ENCODE measurements around the gene REN.

REN gene

DNA sequence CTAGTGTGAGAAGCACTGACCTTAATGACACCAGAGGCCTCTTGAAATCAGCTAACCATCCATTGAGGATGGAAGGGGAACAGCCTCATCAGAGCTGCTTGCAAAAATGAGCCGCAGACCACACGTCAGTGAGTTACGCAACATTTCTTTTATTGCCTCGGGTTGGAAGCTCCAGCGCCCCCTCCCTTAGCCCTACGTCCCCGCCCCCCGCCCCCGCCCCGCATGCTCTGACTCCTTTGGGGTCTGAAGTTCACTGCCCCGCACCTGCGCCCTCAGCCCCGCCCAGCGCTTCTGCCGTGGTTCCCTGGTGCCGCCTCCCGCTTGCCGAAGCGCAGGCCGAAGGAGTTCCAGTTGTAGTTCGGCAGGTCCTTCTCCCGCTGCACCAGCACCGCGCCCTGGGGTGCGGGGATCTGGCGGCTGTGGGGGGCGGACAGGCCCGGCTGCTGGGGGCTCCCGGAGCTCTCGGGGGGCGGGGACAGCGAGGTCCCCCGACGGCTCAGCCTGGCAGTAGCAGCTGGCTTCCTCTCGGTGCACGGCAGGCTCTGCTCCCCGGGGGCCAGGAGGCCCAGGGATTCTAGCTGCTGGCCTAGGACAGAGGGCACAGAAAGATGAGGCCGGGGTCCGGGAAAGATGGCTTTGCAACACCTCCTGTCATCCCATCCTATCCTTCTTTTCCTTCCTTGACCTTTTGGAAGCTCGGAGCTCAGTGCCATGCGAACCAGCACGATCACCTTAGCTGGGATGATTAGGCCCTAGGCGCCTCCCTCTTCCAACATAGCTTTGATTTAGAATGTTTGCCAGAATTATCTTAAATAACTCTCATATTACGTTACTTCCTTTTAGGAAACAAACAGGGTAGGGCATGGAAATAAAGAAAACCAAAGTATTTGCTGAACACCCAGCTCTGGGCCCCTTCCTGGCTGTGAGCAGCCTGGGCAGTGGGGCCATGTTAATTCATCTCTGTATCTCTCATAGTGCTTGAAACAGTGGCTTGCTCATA lies 24.4 kb upstream of the REN start:
- no peak for DNase-seq

DNA sequence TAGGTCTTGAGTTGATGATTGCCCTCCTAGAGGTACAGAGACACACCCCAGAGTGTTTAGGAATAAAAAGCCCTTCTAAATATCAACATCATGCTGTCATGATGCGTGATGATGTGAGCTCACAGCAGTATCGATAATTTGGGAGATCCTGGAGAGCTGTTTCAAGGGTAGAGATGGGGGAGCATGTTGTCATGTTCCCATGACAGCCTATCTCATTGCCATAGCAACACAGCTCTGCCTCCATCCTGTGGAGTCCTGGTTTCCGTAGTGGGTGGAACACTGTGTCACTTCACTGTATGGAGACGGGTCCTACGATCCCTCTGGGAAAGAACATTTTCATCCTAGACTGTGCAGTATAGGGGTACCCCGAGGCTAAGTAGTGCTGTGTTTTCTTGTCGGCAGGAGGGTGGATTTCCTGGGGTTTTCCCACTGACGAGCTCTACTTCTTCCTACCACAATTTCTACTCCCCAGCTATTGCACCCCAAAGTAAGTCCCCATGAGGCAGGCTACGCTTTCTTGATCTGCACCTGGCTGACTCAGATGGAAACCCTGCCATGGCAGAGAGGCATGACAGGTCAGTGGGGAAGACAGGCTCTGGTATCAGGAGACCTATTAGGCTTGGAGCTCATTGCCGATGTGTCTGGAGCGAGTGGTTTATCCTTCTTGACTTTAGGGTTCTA lies 23.0 kb upstream of the REN start:
- no peak for DNase-seq

DNA sequence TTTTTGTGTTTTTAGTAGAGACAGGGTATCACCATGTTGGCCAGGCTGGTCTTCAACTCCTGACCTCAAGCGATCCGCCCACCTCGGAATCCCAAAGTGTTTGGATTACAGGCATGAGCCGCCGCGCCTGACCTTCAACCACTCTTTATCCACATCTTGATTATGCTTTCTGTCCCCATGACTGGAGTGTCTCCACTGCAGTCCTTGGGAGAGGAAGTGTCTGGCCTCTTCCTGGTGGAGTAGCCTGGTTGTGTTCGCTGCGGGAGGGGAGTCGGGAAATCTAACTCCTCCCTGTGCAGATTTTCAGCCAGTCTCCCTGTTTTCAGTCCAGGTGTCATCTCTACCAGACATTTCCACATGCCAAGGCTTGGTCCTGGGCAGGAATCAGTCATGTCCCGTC lies 20.5 kb upstream of the REN start:
- DNase-seq = no peak

DNA sequence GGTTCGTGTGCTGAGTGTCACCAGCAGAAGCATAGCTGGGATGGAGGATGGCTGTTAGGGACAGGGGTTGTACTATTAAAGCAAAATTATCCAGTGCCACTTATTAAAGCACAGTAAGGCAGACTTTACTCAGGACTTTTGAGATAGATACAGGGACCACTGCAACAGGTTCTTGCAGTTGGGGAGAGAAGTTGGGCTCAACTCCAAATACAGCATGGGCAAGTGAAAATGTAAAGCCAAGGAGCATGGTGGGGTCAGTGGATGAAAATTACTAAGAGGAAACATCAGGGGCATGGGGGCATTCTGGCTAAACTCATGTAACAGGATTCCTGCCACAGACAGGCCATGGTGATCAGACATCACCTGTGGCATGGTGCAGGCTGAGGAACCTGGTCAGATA lies 15.0 kb upstream of the REN start:
- no peak for DNase-seq

DNA sequence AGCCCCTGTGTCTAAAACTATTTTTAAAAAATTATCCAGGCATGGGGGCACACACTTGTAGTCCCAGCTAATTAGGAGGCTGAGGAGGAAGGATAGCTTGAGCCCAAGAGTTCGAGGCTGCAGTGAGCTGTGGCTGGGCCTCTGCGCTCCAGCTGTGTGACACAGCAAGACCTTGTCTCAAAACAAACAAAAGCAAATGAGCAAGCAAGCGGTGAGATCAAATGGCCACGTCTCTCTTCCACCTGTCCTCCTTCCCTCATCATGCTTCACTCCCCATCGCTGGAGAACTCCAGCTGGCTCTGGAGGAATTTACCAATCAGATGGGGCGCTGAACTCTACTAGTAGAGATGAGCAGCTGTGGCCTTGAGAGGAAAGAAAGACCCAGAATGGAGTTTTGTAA lies 14.0 kb upstream of the REN start:
- DNase-seq = no peak

DNA sequence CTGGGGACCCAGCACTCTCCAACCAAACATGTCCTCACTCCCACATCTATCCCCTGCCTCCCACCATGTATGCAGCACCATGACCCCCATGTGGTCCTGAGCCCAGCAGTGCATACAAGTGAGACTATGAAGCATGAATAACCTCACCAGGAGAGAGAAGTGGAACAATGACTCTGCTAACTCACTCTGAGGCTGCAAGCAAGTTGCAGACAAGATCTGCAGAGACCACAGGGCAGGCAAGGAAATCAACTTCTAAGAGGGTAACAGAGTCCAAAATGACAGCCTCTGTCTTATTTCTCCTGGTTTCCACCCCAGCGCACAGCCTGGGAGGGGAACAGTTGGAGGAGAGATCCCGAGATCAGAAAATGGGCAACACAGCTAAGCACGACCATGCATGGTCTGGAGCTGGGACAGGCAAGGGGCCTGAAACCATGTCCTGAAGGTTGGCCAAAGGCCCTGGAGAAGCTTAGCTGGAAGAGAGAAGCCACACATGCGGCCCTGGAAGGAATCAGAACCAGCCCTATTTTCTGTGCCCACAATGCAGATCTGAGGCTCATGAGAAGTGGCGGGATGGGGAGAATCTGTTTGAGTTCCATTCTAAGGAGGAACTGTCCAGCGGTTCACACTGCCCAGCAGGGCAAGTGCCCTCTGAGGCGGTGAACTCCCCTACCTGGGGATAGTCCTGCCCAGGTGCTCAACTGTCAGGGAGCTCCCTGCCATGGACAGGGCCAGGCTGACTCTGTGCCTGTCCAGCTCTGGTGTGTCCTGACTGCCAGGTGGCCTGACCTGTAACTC lies 12.5 kb upstream of the REN start:
- DNase-seq = no peak

DNA sequence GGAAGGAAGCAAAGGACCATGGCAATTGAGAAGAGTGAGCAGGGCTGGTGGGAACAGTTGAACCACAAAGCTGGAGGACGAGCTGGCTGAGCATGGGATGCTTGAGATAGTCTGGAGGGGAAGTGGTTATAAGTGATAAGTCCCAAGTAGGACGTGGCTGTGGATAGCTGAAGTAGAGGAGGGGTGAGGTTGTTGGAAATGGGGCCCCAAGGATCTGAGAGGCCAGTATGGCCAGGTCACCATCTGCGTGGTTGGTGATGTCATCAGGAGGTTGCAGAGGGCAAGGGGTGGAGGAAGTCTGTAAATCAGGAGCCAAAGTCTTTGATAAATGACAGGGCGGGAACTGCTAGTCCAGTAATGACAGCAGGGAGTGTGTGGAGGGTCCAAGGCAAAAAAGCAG lies 11.0 kb upstream of the REN start:
- DNase-seq = no peak

DNA sequence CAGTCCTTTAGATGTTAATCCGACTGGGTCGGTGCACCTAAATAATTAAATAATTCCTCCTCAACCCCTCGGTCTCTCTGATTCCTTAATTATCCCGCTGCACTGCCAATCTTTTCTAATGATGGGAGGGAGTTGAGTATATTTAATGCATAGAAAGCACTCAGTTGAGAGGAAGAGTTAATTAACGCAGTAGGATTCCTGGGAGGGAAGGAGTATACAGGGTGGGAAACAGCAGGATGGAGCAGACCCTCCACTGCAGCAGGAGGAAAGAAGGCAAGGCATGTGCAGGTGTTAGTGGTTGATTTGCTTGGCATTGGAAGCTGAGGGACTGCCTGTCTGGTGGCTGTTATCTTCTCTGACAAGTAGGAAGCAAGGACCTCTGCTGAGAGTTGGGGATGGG lies 9.9 kb upstream of the REN start:
- DNase-seq = no peak

DNA sequence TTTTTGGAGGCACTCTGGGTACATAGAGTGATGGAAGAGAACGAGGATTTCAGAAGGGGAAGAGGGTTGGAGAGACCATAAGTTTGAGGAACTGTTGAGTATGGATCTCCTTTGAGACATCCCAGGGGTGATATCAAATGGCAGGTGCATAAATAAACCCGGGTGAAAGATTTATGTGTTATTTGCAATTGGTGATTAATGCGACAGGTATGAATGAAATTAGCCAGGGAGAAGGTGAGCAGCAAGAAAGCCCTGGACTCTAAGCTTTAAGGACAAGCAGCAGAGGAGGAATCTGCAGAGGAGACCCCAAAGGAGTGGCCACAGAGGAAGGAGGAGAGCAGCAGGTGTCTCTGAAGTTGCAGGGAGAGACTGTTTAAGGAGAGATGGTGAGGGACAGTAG lies 8.8 kb upstream of the REN start:
- no peak for DNase-seq

DNA sequence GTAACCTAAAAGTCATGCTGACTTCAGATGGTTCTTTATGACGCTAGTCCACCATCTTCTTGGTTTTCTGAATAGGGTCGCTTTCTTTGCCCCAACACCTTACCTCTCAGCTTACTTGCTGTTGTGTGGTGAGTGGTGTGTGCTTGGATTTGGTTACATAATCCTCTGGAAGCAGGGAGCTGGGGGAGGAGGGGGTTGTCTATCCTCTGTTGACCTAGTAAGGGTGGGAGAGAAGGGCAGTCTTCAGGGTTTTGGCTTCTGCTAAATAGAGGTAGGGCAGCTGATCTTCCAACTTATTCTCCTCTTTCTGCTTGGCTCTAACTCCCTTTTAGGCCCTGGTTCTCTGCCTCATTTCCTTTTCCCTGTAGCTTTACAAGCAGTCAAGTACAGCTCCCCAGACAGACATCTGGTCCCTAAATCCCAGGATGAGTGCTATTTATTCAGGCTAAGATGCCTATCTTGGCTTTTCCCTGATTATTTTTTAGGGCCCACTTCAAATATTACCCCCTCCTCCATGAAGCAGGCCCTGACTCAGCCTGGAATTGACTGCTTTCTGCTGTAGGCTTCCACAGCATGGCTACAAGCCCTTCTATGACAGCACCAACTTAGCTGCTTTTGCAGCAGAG lies 6.4 kb upstream of the REN start:
- no peak for DNase-seq

DNA sequence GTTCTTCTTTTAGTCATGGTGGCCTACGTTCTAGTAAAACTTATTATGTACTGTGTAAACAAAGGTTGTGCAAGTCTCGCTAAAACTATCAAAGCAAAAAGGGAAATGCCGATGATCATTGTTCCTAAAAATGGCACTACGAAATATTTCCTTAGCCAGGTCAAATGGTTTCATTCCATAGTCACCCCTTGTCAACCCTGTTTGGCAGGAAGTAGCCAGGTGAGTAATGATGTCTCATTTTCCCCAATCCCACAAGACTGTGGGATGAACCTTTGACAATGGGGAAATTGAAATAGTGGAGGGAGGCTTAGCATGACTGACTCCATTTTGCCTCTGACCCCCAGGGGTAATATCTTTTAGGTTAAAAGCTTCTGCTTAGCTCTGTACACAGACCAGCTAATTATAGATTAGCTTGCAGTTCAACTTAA lies 5.6 kb upstream of the REN start:
- DNase-seq = no peak

DNA sequence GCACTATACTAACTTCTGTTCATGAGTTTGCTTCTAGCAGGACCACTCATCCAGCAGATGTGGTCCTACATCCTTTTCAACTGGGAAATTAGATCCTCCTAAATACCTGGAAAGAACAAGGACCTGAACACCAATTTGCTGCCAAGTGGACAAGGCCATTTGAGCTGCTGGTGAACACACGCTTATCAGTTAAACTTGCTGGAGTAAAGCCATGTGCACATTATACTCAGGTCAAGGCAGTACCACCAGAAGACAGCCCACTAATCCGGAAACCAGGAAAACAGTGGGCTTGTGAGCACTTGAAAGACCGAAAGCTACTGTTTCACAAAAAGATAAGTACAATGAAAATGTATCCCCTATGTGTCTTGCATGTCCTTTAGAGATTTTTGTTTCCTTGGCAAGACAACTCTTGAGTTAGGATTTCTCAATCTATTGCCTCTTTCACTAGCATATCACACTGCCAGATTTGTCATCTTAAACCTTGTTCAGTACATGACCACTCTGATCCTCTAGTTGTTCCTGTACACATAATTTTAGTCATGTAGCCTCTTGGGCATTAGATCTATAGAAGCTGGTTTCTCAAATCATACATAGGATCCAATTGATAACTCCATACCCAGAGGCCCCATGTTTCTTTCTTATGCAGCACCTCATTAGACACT lies 4.5 kb upstream of the REN start:
- DNase-seq = no peak

DNA sequence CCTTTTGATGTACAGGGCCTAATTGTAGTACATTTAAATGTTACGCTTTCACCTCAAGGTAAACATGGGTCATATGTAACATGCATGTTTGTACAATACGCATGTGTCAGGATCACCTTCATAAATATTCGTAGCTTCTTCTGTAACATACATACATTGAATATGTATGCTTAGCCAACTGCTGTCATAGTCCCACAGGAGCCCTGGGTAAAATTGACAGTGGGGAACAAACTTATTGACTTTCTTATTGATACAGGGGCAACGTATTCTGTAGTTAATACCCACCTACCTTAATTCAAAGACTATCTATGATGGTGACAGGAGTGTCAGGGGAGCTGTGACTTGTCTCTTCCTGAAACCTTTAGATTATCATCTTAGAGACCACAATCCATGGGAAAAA lies 3.7 kb upstream of the REN start:
- no peak for DNase-seq

DNA sequence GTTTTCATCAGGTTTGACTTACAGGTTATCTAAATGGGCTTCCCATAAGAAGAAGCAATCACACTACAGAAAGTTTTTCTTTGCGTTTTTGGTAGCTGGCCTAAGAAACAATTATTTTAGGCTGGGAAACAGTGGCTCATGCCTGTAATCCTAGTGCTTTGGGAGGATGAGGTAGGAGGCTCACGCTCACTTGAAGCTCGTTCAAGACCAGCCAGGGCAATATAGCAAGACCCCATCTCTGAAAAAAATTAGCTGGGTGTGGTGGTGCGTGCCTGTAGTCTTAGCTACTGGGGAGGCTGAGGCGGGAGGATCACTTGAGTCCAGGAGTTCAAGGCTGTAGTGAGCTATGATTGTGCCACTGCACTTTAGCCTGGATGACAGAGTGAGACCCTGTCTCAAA lies 1.6 kb upstream of the REN start:
- DNase-seq = no peak

DNA sequence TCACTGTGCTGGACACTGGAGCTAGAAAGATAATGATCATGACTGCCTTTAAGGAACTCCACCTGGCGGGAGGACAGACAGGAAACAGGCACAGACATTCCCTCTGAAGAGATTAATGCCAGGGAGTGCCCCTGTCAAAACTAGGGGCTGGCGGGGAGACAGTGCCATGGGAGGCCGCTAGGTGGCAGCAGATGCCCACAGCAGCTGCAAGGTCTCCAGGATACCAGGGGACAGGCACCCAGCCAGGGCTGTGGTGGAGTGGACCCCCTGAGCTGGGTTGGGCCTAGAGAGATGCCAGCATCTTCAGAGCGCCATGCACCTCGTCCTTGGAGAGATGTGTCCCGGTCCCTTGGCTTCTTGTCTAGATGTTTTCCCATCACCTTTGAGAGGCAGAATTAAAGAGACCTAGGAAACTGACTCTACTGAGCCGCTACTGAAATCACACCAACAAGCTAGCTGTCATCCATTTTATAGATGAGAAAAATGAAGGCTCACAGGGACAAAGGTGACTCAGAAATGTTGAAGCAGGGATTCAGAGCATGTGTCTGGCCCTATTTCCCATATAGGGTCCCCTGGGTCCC lies 3.6 kb downstream of the REN start:
- DNase-seq = peak; percentile 44 to 66 (median 54)

DNA sequence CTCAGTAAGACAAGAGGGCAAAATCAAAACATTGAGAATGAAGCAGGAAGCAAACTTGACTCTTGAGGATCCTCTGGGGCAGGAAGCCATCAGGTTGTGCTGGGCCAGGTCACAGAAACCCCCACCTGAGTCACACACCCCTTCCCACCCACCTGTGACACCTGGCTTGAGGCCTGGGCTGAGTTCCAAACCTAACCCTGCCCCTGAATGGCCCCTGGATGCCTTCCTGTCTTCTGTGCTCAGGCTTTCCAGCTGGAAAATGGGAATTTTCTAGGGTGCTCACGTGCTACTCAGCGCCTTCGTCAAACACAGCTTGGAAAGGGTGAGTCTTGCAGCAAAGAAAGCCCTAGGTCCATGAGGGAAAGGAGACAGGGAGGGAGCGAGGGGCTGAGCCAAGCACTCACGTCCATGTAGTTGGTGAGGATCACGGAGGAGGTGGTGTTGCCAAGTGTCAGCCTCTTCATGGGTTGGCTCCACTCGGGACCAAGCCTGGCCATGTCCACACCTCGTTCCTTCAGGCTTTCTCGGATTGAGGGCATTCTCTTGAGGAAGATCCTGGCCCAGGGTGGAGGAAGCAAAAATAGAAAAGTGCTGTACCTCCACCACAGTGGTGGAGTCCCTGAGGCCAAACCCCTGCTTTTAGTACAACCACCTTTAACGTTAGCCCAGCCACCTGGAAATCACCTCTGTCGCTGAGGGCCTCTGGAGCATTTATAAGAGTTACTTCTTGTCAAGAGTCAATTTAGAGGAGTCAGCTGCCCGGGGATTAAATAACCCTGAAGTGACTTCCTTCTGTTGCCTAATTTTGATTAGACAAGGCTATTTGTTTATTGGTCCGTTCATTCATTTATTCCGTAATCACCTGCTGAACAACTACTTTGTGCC lies 4.3 kb downstream of the REN start:
- DNase-seq = no peak

DNA sequence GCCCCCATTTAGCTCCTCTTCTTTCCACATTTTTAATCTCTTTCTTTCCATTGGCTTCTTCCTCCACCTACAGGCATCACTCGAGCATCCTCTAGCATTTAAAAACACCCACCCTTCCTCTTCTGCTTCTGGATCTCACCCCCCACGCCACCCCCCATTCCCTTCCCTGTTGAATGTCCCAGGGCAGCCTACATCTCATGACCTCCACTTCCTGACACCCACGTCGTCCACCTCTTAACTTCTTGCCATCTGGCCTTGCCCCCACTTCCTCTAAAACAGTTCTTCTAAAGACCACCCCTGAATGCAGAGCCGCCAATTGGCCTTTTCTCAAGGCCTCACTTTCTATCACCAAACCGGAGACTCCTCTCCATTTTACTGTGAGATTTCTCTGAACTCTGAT lies 8.2 kb downstream of the REN start:
- no peak for DNase-seq

DNA sequence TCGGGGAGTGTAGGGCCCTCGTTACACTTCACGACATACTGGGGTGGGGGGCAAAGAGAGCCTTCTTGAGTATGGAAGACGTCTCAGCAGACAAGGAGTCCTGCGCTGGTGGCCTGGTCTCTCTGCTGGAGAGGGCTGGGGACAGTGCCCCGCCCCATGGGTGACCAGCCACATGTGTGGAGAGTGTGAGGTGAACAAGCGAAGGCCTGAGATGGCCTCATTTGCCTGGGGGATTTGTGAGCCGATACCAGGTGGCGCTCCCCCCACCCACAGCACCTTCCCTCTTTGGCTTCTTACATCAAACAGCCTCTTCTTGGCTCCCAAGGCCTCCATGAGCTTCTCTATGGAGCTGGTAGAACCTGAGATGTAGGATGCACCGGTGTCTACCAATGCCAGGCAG lies 10.3 kb downstream of the REN start:
- no peak for DNase-seq

DNA sequence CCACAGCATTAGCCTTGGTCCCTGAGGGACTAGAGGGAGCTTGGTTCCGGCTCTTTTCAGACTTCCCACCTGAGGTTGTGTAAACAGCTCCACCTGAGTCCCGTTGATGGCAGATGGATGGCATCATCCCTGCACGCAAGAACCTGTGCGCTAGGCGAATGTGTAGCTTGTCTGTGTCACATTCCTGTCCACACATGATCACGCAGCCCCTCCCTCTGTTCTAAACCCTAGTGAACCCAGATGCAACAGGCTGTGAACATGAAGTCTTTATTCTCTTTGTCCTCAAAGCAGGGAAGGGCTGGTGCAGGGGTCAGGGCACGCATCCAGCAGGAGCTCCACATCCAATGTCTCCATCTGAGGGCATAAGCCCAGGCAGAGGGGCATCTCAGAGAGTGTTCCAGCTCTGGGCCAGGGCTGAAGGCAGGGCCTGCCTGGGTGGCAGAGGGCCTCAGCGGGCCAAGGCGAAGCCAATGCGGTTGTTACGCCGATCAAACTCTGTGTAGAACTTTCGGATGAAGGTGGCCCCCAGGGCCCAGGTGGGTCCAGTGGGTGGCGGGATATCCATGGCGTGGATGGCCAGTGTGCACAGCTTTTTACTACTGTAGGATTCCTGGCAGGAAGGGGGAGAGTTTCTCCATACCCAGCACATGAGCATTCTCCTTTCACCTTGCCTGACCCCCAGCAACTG lies 11.4 kb downstream of the REN start:
- no peak for DNase-seq

DNA sequence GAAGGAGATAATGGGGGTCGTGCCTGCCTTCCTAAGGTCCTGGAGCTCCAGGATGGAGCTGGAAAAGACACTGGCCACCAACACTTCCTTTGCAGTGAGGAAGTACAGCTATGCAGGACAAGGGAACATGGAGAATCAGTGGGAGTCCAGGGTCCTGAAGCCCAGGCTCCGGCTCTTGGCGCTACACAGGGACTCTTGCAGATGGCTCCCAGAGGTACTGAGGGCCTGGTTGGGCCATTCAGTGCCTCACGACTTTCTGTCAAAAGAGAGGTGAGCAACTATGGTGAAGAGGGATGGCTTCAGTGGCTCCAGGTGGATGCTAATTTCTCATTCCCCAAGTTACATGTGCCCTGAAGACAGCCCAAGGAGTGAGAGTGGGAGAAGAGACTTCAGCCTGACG lies 12.5 kb downstream of the REN start:
- no peak for DNase-seq

Measured in activated CD4-positive, CD25-positive, alpha-beta regulatory T cell (primary cell).